Left ventricle myocardium inferior (tissue), 1 donor: Measurements from ENCODE around the gene TMEM221. TPM values are rescaled to one million over a fixed set of nuclear protein-coding genes. Genes with fewer than 3 reads are reported as not detected.
A peak's percentile ranks its signal among the peaks of the same experiment; 100 is the strongest.

Source experiments
- DNase-seq: peaks from one replicate; pipeline ENCODE4 v3.0.0-alpha.2; 2020
- H3K27ac ChIP-seq: fragments of 200-600 bp; replicated peaks from 2 replicates; pipeline ENCODE4 v1.8.0; 2021
- H3K27me3 ChIP-seq: fragments of 200-600 bp; 2 replicates; pipeline ENCODE4 v1.8.0; 2021; ENCODE audit warnings: low read depth
- H3K36me3 ChIP-seq: fragments of 200-600 bp; 2 replicates; pipeline ENCODE4 v1.8.0; 2021
- H3K4me1 ChIP-seq: fragments of 200-600 bp; 2 replicates; pipeline ENCODE4 v1.8.0; 2021
- H3K4me3 ChIP-seq: fragments of 200-600 bp; 2 replicates; pipeline ENCODE4 v1.8.0; 2021; ENCODE audit warnings: mild to moderate bottlenecking, moderate library complexity
- H3K9me3 ChIP-seq: fragments of 200-600 bp; replicated peaks from 2 replicates; pipeline ENCODE4 v1.8.0; 2021
- intact Hi-C: fragments of 100-400 bp; cut with micrococcal nuclease; formaldehyde crosslinking; loops from one replicate; pipeline ENCODE4 v1.11.0; 2022
- total RNA-seq: library from RNA; stranded (reverse); fragmentation: NEBNext Ultra II Directional; extraction: Animal tissue kit (Norgen Biotek cat#: 25700); gene quantifications from one replicate; pipeline ENCODE4 v1.2.1, GENCODE V29; 2021
- TF ChIP-seq, protein P1 (sequence below): fragments of 200-600 bp; IDR thresholded peaks from 2 replicates; pipeline ENCODE4 v1.8.0; 2021; ENCODE audit warnings: antibody characterized with exemption, mild to moderate bottlenecking, borderline replicate concordance
- donor health status: DM: no; HTN: yes; CAD: no; lungs with severe emphysema.

Gene TMEM221
- total RNA-seq, 1 donor from 2014 or later: 0.14 TPM

DNA sequence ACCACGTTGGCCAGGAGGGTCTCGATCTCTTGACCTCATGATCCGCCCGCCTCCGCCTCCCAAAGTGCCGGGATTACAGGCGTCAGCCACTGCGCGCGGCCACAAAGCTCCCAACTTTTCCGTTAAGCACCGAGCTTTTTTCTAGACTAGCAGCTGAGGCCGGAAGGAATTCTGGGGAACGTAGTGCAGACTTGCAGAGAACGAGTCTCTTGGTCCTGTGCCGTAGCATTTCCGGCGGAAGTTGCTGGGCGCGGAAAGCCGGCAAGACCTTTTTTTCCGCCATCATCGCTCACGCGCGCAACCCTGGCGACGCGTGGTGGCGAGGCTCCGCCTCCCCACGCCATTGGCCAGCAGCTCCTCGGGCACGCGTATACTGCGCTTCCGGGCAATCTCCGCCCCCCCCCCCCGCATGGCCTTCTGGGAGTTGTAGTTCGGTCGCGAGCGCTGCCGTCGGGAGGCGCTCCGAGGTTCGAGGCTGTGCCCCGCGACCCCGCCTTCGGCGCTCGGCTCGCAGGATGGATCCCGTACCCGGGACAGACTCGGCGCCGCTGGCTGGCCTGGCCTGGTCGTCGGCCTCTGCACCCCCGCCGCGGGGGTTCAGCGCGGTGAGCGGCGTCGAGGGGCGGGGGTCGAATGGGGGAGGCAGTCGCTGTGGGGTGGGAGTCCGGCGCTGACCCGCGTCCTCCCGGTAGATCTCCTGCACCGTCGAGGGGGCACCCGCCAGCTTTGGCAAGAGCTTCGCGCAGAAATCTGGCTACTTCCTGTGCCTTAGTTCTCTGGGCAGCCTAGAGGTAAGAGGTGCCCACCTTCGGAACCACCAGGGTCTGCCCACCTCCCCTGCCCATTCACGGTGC, 28.6 kb downstream of the TMEM221 start, which contains the start of gene MVB12A:
Gene MVB12A, plus strand, starts transcription at position 427 of the 854 bp plus-strand sequence. Its CDS starts 89 bp downstream, at position 516.
- Histone ChIP-seq H3K4me1 (peaks cover 20% of the 10 kb centered on the region), H3K9me3 (no peaks in the 10 kb centered on the region), H3K27me3 (peaks cover 16% of the 10 kb centered on the region), H3K27ac (peak within 1 kb of the TSS; percentile 86), H3K36me3 (peaks cover 5% of the 10 kb centered on the region), H3K4me3 (peak within 1 kb of the TSS; percentile 76)
- TF ChIP-seq, protein P1, sequence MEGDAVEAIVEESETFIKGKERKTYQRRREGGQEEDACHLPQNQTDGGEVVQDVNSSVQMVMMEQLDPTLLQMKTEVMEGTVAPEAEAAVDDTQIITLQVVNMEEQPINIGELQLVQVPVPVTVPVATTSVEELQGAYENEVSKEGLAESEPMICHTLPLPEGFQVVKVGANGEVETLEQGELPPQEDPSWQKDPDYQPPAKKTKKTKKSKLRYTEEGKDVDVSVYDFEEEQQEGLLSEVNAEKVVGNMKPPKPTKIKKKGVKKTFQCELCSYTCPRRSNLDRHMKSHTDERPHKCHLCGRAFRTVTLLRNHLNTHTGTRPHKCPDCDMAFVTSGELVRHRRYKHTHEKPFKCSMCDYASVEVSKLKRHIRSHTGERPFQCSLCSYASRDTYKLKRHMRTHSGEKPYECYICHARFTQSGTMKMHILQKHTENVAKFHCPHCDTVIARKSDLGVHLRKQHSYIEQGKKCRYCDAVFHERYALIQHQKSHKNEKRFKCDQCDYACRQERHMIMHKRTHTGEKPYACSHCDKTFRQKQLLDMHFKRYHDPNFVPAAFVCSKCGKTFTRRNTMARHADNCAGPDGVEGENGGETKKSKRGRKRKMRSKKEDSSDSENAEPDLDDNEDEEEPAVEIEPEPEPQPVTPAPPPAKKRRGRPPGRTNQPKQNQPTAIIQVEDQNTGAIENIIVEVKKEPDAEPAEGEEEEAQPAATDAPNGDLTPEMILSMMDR: no peak
- intact Hi-C loops: no loop called here
- peak; percentile 98 for DNase-seq

DNA sequence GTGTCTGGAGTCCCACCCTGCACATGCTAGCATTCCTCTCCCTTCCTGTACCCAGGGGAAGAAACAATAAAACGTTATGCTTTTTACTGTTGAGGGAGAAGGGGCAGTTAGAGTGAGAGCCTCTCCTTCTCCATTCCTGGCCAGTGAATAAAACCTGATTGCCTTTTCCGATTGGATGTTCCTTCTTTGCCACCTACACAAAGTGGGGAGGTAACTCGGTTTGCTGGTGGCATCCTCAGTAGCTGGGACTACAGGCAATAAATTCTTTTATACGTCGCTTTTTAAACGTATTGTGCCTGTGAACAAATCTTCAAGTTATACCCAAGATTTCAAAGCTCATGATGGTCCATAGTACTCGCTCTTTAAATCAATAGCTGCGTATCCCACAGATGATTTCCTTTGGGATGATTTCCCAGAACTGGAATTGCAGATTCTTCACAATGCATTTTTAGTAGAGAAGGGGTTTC, 29.3 kb downstream of the TMEM221 start:
- TF ChIP-seq, protein P1: no peak
- intact Hi-C loops: no loop called here
- H3K4me1 ChIP-seq: peaks cover 20% of the 10 kb centered on the region
- H3K9me3 ChIP-seq: no peaks in the 10 kb centered on the region
- H3K4me3 ChIP-seq: peak overlapping the region; percentile 76
- DNase-seq: no peak
- peaks cover 22% of the 10 kb centered on the region for H3K27me3 ChIP-seq
- peaks cover 8% of the 10 kb centered on the region for H3K36me3 ChIP-seq
- peak overlapping the region; percentile 86 for H3K27ac ChIP-seq

DNA sequence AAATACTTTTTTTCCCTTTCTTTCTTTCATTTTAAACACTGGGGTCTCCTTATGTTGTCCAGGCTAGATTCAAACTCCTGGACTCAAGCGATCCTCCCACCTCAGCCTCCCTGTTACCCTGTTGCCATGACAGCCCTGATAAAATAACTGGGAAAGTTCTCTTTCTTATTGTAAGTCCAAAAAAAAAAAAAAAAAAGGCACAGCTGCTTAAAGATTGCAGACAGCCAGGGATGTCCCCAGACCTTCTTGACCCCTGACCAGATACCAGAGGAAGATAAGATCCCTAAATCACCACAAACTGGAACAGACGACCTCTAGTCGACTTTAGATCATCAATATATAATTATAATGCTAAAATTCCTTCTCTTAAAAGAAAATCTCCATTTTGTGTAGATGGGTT, 29.8 kb downstream of the TMEM221 start:
- Histone ChIP-seq H3K9me3 (no peaks in the 10 kb centered on the region), H3K4me1 (peaks cover 21% of the 10 kb centered on the region), H3K4me3 (peak overlapping the region; percentile 76), H3K27ac (no peak overlapping the region), H3K36me3 (peaks cover 9% of the 10 kb centered on the region), H3K27me3 (peaks cover 27% of the 10 kb centered on the region)
- TF ChIP-seq, protein P1: no peak
- DNase-seq: no peak
- intact Hi-C loops: no loop called here

DNA sequence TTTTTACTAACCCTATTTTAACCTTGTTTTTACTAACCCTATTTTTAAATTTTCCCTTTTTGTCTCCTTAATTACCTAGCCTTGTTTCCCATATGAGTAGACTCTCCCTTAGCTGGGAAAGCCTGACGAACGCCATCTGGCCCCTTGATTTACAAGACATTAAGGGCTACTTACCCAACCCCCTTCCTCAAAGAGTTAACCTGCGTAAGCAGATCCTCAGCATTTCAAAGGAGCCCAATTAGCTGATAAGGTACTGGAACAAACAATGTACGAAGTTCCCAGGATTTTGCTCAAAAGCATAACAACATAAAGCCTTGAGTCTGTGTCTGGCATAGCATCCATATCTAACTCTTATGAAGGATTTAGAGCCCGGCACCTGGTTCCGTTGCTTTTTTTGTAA, 33.3 kb downstream of the TMEM221 start:
- DNase-seq: no peak
- TF ChIP-seq, protein P1: no peak
- Histone ChIP-seq H3K4me1 (peaks cover 31% of the 10 kb centered on the region), H3K4me3 (no peak overlapping the region), H3K27ac (no peak overlapping the region), H3K27me3 (peaks cover 41% of the 10 kb centered on the region), H3K36me3 (peaks cover 4% of the 10 kb centered on the region), H3K9me3 (no peaks in the 10 kb centered on the region)
- intact Hi-C loops: no loop called here

DNA sequence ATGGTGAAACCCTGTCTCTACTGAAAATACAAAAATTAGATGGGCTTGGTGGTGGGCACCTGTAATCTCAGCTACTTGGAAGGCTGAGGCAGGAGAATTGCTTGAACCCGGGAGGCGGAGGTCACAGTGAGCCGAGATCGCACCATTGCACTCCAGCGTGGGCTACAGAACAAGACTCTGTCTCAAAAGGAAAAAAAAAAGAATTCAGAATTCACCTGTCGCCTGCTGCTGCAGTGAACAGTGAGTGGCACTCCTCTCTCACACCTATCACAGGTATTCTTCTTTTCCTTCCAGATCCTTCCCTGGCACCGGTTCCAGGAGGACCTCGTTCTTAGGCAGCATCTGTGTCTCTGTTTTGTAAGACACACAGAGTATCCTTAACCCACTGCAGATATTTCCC, 34.4 kb downstream of the TMEM221 start:
- no peak overlapping the region for H3K27ac ChIP-seq
- intact Hi-C loops: no loop called here

More for the DNA sequence above, 34.4 kb downstream of the TMEM221 start:
- H3K27me3 ChIP-seq: peaks cover 41% of the 10 kb centered on the region
- H3K4me3 ChIP-seq: no peak overlapping the region
- peaks cover 4% of the 10 kb centered on the region for H3K36me3 ChIP-seq
- no peaks in the 10 kb centered on the region for H3K9me3 ChIP-seq
- TF ChIP-seq, protein P1: no peak
- no peak for DNase-seq
- peaks cover 26% of the 10 kb centered on the region for H3K4me1 ChIP-seq
